NCI-H524 treated with DMSO at 0.1 percent for 48 hours (cell line): ENCODE data around the gene FAM171A2.
A peak's percentile ranks its signal among the peaks of the same experiment; 100 is the strongest.
"Not testable (repeated sequence)": the region's sequence is repeated elsewhere in the genome, so short reads cannot be mapped to it uniquely, and the experiment has no call there.

Experiments
- DNase-seq: peaks from one replicate; lab custom pipeline; 2025; lab: John Stamatoyannopoulos, UW

FAM171A2 gene

GRCh38 chr17:44363613-44364159, at the start of gene FAM171A2:
Gene FAM171A2 (minus strand): TSS chr17:44363853. CDS start chr17:44363714, 139 bp downstream.
- no peak for DNase-seq

GRCh38 chr17:44409309-44410028, 45.8 kb upstream of the FAM171A2 start:
- no peak for DNase-seq

- DNase-seq, result no peak
Measured at GRCh38 chr17:44408786-44409185, 45.1 kb upstream of the FAM171A2 start.

GRCh38 chr17:44402564-44403172, 39.0 kb upstream of the FAM171A2 start:
- no peak for DNase-seq

GRCh38 chr17:44400226-44400847, 36.7 kb upstream of the FAM171A2 start:
- no peak for DNase-seq

- DNase-seq, result no peak
Measured at GRCh38 chr17:44398692-44399691, 35.3 kb upstream of the FAM171A2 start.

GRCh38 chr17:44397479-44398440, 34.1 kb upstream of the FAM171A2 start:
- DNase-seq, result no peak

- no peak for DNase-seq
Measured at GRCh38 chr17:44396946-44397345, 33.3 kb upstream of the FAM171A2 start.

GRCh38 chr17:44394833-44395232, 31.2 kb upstream of the FAM171A2 start:
- DNase-seq, result no peak

GRCh38 chr17:44394112-44394511, 30.5 kb upstream of the FAM171A2 start:
- not testable (repeated sequence) for DNase-seq

- DNase-seq, result no peak
Measured at GRCh38 chr17:44390250-44390870, 26.7 kb upstream of the FAM171A2 start.

GRCh38 chr17:44389723-44390202, 26.1 kb upstream of the FAM171A2 start:
- DNase-seq, result no peak

GRCh38 chr17:44389281-44389680, 25.6 kb upstream of the FAM171A2 start, which contains the start of gene ITGA2B:
Gene ITGA2B (minus strand): TSS chr17:44389649. CDS start chr17:44389473, 176 bp downstream.
- no peak for DNase-seq

GRCh38 chr17:44387804-44388203, 24.2 kb upstream of the FAM171A2 start:
- DNase-seq, result no peak

GRCh38 chr17:44386182-44386525, 22.5 kb upstream of the FAM171A2 start:
- DNase-seq, result no peak

GRCh38 chr17:44385287-44386181, 21.9 kb upstream of the FAM171A2 start:
- DNase-seq, result peak; percentile 68

- no peak for DNase-seq
Measured at GRCh38 chr17:44384823-44385286, 21.2 kb upstream of the FAM171A2 start.

GRCh38 chr17:44384281-44384822, 20.7 kb upstream of the FAM171A2 start:
- no peak for DNase-seq
